Progenitor cell of endocrine pancreas (in vitro differentiated cells): ENCODE results near the gene LBHD2. TPM values are rescaled to one million over a fixed set of nuclear protein-coding genes. Genes with fewer than 3 reads are reported as not detected.

Experiments used
- DNase-seq: peaks from one replicate; pipeline ENCODE4 v3.0.0; 2021; ENCODE audit warnings: low spot score; ENCODE audit not compliant: unreplicated experiment
- H3K27ac Mint-ChIP-seq: 2 replicates; pipeline ENCODE4 v1.8.0; 2021; ENCODE audit warnings: mild to moderate bottlenecking, moderate library complexity, mixed read lengths
- H3K27me3 Mint-ChIP-seq: 2 replicates; pipeline ENCODE4 v1.8.0; 2021; ENCODE audit warnings: mixed read lengths
- H3K36me3 Mint-ChIP-seq: 2 replicates; pipeline ENCODE4 v1.8.0; 2022; ENCODE audit warnings: mixed read lengths; ENCODE audit not compliant: insufficient read depth
- H3K4me1 Mint-ChIP-seq: 2 replicates; pipeline ENCODE4 v1.8.0; 2021; ENCODE audit warnings: low read depth, mixed read lengths
- H3K4me3 Mint-ChIP-seq: 2 replicates; pipeline ENCODE4 v1.8.0; 2021; ENCODE audit warnings: low read depth, mild to moderate bottlenecking, moderate library complexity, mixed read lengths
- H3K9me3 Mint-ChIP-seq: 2 replicates; pipeline ENCODE4 v1.8.0; 2021; ENCODE audit warnings: low read depth, mixed read lengths
- total RNA-seq: library from RNA; stranded (reverse); gene quantifications from 2 replicates; pipeline ENCODE4 v1.2.1, GENCODE V29; 2021
- TF ChIP-seq, protein P1 (sequence below): fragments of 200-600 bp; sonication (generic); IDR thresholded peaks from one replicate; pipeline ENCODE4 v1.5.0; 2021; ENCODE audit warnings: antibody characterized with exemption, mild to moderate bottlenecking; ENCODE audit not compliant: unreplicated experiment

Gene LBHD2
- total RNA-seq, 1 donor from 2014 or later, result not detected

- TF ChIP-seq, protein P1, sequence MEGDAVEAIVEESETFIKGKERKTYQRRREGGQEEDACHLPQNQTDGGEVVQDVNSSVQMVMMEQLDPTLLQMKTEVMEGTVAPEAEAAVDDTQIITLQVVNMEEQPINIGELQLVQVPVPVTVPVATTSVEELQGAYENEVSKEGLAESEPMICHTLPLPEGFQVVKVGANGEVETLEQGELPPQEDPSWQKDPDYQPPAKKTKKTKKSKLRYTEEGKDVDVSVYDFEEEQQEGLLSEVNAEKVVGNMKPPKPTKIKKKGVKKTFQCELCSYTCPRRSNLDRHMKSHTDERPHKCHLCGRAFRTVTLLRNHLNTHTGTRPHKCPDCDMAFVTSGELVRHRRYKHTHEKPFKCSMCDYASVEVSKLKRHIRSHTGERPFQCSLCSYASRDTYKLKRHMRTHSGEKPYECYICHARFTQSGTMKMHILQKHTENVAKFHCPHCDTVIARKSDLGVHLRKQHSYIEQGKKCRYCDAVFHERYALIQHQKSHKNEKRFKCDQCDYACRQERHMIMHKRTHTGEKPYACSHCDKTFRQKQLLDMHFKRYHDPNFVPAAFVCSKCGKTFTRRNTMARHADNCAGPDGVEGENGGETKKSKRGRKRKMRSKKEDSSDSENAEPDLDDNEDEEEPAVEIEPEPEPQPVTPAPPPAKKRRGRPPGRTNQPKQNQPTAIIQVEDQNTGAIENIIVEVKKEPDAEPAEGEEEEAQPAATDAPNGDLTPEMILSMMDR, result no peak
- Mint-ChIP-seq H3K36me3 (peaks cover 2% of the 10 kb centered on the region), H3K27ac (peak overlapping the region; percentile 62), H3K27me3 (no peaks in the 10 kb centered on the region), H3K9me3 (no peaks in the 10 kb centered on the region), H3K4me3 (no peak overlapping the region), H3K4me1 (peaks cover 29% of the 10 kb centered on the region)
- DNase-seq, result no peak
These were observed 33.1 kb upstream of the LBHD2 start for GRCh38 chr14:103050935-103051334.

DNA sequence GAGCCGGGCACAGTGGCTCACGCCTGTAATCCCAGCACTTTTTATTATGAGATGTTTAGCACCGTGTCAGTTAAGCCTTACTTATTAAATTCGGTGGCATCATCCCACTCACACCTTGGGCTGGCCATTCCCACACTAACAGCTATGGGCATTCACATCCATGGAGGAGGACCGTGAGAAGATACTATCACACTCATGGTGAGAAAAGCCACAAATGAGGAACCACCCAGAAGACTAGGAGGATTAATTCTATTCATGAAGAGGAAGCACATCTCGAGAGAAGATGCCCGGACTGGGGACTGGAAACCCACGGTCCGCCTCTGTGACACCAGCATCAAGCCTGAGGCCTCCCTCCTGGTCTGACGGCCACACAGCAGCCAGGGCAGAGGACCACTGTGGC lies 31.6 kb upstream of the LBHD2 start:
- H3K4me3 Mint-ChIP-seq, result no peak overlapping the region
- DNase-seq, result no peak
- TF ChIP-seq, protein P1, result no peak
- H3K9me3 Mint-ChIP-seq, result no peaks in the 10 kb centered on the region
- H3K27me3 Mint-ChIP-seq, result no peaks in the 10 kb centered on the region
- no peak overlapping the region for H3K27ac Mint-ChIP-seq
- H3K4me1 Mint-ChIP-seq, result peaks cover 25% of the 10 kb centered on the region
- no peaks in the 10 kb centered on the region for H3K36me3 Mint-ChIP-seq

GRCh38 chr14:103055695-103056094 lies 28.3 kb upstream of the LBHD2 start:
- DNase-seq, result no peak
- TF ChIP-seq, protein P1, result no peak
- Mint-ChIP-seq H3K9me3 (no peaks in the 10 kb centered on the region), H3K27ac (peak overlapping the region; percentile 11), H3K4me3 (peak overlapping the region; percentile 84), H3K27me3 (no peaks in the 10 kb centered on the region), H3K36me3 (no peaks in the 10 kb centered on the region), H3K4me1 (peaks cover 34% of the 10 kb centered on the region)

DNA sequence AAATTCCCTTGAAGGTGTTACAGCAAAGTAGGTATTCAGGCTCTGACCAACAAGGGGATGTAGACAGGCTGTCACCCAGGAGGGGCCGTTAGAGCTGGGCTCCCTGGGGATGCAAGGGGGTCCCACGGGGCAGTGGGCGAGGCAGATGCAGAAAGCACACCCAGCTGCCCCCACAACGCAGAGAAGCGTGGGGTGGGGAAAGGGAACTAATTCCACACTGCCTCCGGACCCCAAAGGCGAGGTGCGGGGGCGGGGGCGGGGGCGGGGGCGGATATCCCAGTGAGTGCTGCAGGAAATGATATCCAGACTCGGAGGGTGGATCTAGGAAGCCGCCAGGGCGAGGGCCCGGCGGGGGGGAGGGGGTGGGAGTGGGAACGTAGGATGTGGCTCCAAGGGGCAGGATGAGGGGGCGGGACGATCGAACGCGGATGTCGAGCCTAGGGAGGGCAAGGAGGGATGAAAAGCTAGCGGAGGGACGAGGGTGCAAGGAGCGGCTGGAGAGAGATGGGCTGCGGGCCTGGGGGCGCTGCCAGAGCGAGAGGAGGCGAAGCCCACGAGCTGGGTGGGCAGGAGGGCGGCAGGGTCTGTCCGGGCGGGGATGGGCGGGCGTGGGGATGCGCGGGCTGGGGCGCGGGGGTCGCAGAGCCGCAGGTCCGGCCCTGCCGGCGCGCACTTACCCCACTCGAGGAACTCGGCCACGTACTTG lies 27.5 kb upstream of the LBHD2 start:
- Mint-ChIP-seq H3K4me1 (peaks cover 30% of the 10 kb centered on the region), H3K27ac (peak overlapping the region; percentile 93)

GRCh38 chr14:103057028-103057371 lies 27.0 kb upstream of the LBHD2 start:
- H3K27ac Mint-ChIP-seq, result no peak overlapping the region
- H3K27me3 Mint-ChIP-seq, result no peaks in the 10 kb centered on the region
- peak overlapping the region; percentile 84 for H3K4me3 Mint-ChIP-seq
- TF ChIP-seq, protein P1, result no peak
- H3K36me3 Mint-ChIP-seq, result no peaks in the 10 kb centered on the region
- no peaks in the 10 kb centered on the region for H3K9me3 Mint-ChIP-seq
- no peak for DNase-seq
- H3K4me1 Mint-ChIP-seq, result peaks cover 28% of the 10 kb centered on the region

More for the DNA sequence above, 27.5 kb upstream of the LBHD2 start:
- no peaks in the 10 kb centered on the region for H3K9me3 Mint-ChIP-seq
- no peaks in the 10 kb centered on the region for H3K36me3 Mint-ChIP-seq
- TF ChIP-seq, protein P1, result no peak
- no peaks in the 10 kb centered on the region for H3K27me3 Mint-ChIP-seq
- DNase-seq, result no peak
- peak overlapping the region; percentile 84 for H3K4me3 Mint-ChIP-seq
